ENCODE data around the gene KLF3. TPM values are rescaled to one million over a fixed set of nuclear protein-coding genes. Genes with fewer than 3 reads are reported as not detected.

KLF3 gene
- total RNA-seq, 4 donors from 2014 or later = 46.0 to 73.1 (median 54.7) TPM

GRCh38 chr4:38743866-38744265, 79.9 kb downstream of the KLF3 start:
- TF ChIP-seq CTCF (IDR thresholded peaks at IDR 0.05; ENCODE audit: low read depth) = no peak

- no peak for TF ChIP-seq CTCF (IDR thresholded peaks at IDR 0.05; ENCODE audit: low read depth)
These were observed 81.9 kb downstream of the KLF3 start for GRCh38 chr4:38745881-38746280.

GRCh38 chr4:38747629-38748028, 83.6 kb downstream of the KLF3 start:
- no peak for TF ChIP-seq CTCF (IDR thresholded peaks at IDR 0.05; ENCODE audit: low read depth)

GRCh38 chr4:38749336-38749735, 85.3 kb downstream of the KLF3 start:
- no peak for TF ChIP-seq CTCF (IDR thresholded peaks at IDR 0.05; ENCODE audit: low read depth)

Other genes starting within 250 kb of the KLF3 start
- gene TLR10, start 118.8 kb downstream of the KLF3 start, total RNA-seq = 1 to 10 TPM in 1 of 4 donors, under 1 TPM in 2, not detected in 1; 0.34 to 2.1 (median 0.44) TPM
- 10 to 100 TPM in 3 of 4 donors, 1 to 10 TPM in 1; 8.1 to 70.2 (median 32.1) TPM for gene TLR1, start 140.6 kb downstream of the KLF3 start, total RNA-seq
- gene TLR6, start 192.6 kb downstream of the KLF3 start, total RNA-seq = 10 to 100 TPM in 3 of 4 donors, 1 to 10 TPM in 1; 4.7 to 19.2 (median 10.7) TPM
- 100 to 1,000 TPM in 3 of 4 donors, 10 to 100 TPM in 1; 87.4 to 164 (median 109) TPM for gene FAM114A1, start 203.6 kb downstream of the KLF3 start, total RNA-seq